Type B pancreatic cell (in vitro differentiated cells): ENCODE measurements around the gene ERRFI1. TPM values are rescaled to one million over a fixed set of nuclear protein-coding genes. Genes with fewer than 3 reads are reported as not detected.

Experiments
- DNase-seq: peaks from one replicate; pipeline ENCODE4 v3.0.0; 2021; ENCODE audit warnings: mixed read lengths; ENCODE audit not compliant: unreplicated experiment; ENCODE audit errors: extremely low spot score
- H3K27ac Mint-ChIP-seq: 2 replicates; pipeline ENCODE4 v1.8.0; 2021; ENCODE audit warnings: mild to moderate bottlenecking, mixed read lengths
- H3K27me3 Mint-ChIP-seq: 2 replicates; pipeline ENCODE4 v1.8.0; 2021; ENCODE audit warnings: mixed read lengths
- H3K36me3 Mint-ChIP-seq: 2 replicates; pipeline ENCODE4 v1.8.0; 2021; ENCODE audit warnings: mixed read lengths
- H3K4me1 Mint-ChIP-seq: one replicate; pipeline ENCODE4 v1.8.0; 2021; ENCODE audit warnings: mixed read lengths; ENCODE audit not compliant: unreplicated experiment
- H3K4me3 Mint-ChIP-seq: 2 replicates; pipeline ENCODE4 v1.8.0; 2021; ENCODE audit warnings: mild to moderate bottlenecking, mixed read lengths
- H3K9me3 Mint-ChIP-seq: 2 replicates; pipeline ENCODE4 v1.8.0; 2021; ENCODE audit warnings: mixed read lengths
- CTCF ChIP-seq: fragments of 200-600 bp; sonication (generic); conservative IDR thresholded peaks from 2 replicates; pipeline ENCODE4 v1.5.0; 2021; ENCODE audit warnings: antibody characterized with exemption, mild to moderate bottlenecking
- total RNA-seq: library from RNA; stranded (reverse); gene quantifications from 2 replicates; pipeline ENCODE4 v1.2.1, GENCODE V29; 2021; ENCODE audit warnings: low replicate concordance

ERRFI1 gene
- total RNA-seq, 1 donor from 2014 or later: 83.3 TPM

- H3K9me3 Mint-ChIP-seq: peaks cover 4% of the 10 kb centered on the region
- peak; percentile 85 for TF ChIP-seq CTCF
- H3K4me1 Mint-ChIP-seq: peaks cover 31% of the 10 kb centered on the region
- peaks cover 7% of the 10 kb centered on the region for H3K36me3 Mint-ChIP-seq
- DNase-seq: no peak
- peaks cover 4% of the 10 kb centered on the region for H3K27me3 Mint-ChIP-seq
- no peak overlapping the region for H3K27ac Mint-ChIP-seq
- no peak overlapping the region for H3K4me3 Mint-ChIP-seq
Observed at GRCh38 chr1:8031176-8031785, 5.2 kb upstream of the ERRFI1 start.

- no peak for TF ChIP-seq CTCF
- DNase-seq: no peak
- no peaks in the 10 kb centered on the region for H3K9me3 Mint-ChIP-seq
- peak overlapping the region; percentile 98 for H3K27ac Mint-ChIP-seq
- H3K4me3 Mint-ChIP-seq: peak overlapping the region; percentile 97
- peaks cover 42% of the 10 kb centered on the region for H3K4me1 Mint-ChIP-seq
- peaks cover 4% of the 10 kb centered on the region for H3K27me3 Mint-ChIP-seq
- H3K36me3 Mint-ChIP-seq: peaks cover 20% of the 10 kb centered on the region
Observed at GRCh38 chr1:8028571-8028910, 2.4 kb upstream of the ERRFI1 start.

GRCh38 chr1:8027748-8028570 is 1.9 kb upstream of the ERRFI1 start:
- no peak for TF ChIP-seq CTCF
- H3K9me3 Mint-ChIP-seq: no peaks in the 10 kb centered on the region
- no peak for DNase-seq
- peaks cover 18% of the 10 kb centered on the region for H3K36me3 Mint-ChIP-seq
- H3K27ac Mint-ChIP-seq: peak overlapping the region; percentile 98
- H3K4me1 Mint-ChIP-seq: peaks cover 43% of the 10 kb centered on the region
- peak overlapping the region; percentile 97 for H3K4me3 Mint-ChIP-seq
- H3K27me3 Mint-ChIP-seq: peaks cover 4% of the 10 kb centered on the region

- Mint-ChIP-seq H3K9me3 (no peaks in the 10 kb centered on the region), H3K27ac (peak overlapping the region; percentile 98), H3K27me3 (peaks cover 4% of the 10 kb centered on the region), H3K4me3 (peak overlapping the region; percentile 97), H3K4me1 (peaks cover 49% of the 10 kb centered on the region), H3K36me3 (peaks cover 24% of the 10 kb centered on the region)
- no peak for DNase-seq
- TF ChIP-seq CTCF: no peak
Observed at GRCh38 chr1:8026976-8027747, 1.1 kb upstream of the ERRFI1 start.

GRCh38 chr1:8025671-8026144 is 401 bp downstream of the ERRFI1 start:
- peak; percentile 14 for TF ChIP-seq CTCF
- peaks cover 24% of the 10 kb centered on the region for H3K36me3 Mint-ChIP-seq
- DNase-seq: no peak
- H3K4me1 Mint-ChIP-seq: peaks cover 61% of the 10 kb centered on the region
- peaks cover 4% of the 10 kb centered on the region for H3K27me3 Mint-ChIP-seq
- H3K9me3 Mint-ChIP-seq: no peaks in the 10 kb centered on the region
- H3K27ac Mint-ChIP-seq: peak overlapping the region; percentile 93
- H3K4me3 Mint-ChIP-seq: peak overlapping the region; percentile 90
